ENCODE results near the gene ADGRV1.

The ADGRV1 gene

DNA sequence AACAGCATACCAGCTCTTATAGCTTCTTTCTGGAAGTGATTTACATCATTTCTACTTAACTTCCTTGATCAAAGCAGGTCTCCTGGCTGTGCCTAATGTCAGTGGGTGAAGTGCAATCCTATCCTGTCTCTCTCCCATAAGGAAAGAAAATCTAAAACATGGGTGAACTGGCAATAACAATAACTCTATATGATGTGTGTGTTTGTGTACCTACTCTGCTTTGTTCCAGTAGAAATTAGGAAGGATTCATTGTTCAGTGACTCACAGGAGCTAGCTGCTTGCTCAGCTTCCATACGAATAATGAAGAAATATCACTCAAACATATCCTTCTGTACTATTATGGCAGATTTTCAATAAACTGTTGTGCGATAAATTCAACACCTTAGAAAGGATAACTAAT is 123.7 kb downstream of the ADGRV1 start:
- POLR2A ChIA-PET: no interaction called here
- H3K36me3 ChIP-seq (ENCODE audit: control insufficient read depth in 2 of 2, insufficient read depth in 1 of 2, low read length in 2 of 2): peaks cover 14 to 15% of the 10 kb centered on the region in 2 experiments

DNA sequence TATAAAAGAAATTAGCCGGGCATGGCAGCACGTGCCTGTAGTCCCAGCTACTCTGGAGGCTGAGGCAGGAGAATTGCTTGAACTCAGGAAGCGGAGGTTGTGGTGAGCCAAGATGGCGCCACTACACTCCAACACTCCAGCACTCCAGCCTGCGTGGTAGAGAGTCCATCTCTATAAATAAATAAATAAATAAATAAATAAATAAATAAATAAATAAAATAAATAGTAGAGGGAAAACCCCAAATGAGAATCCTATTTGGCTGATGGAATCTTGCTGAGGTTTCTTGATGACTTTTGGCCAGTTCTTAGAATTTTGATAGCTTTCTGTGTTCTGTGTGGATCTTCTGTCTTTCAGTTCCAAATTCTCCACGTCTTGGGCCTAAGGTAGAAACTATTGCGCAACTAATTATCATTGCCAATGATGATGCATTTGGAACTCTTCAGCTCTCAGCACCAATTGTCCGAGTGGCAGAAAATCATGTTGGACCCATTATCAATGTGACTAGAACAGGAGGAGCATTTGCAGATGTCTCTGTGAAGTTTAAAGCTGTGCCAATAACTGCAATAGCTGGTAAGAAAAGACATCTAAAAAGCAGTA is 126.9 kb downstream of the ADGRV1 start:
- Histone ChIP-seq H3K36me3 (ENCODE audit: control insufficient read depth in 2 of 2, insufficient read depth in 1 of 2, low read length in 2 of 2) (peaks cover 11 to 14% of the 10 kb centered on the region in 2 experiments), H3K9me3 (ENCODE audit: control insufficient read depth, insufficient read depth, low read depth, low read length) (no peaks in the 10 kb centered on the region), H3K4me3 (ENCODE audit: low read depth, low read length) (no peak overlapping the region), H3K27ac (ENCODE audit: extremely low read depth, low read depth, low read length) (no peak overlapping the region), H3K4me1 (ENCODE audit: control insufficient read depth, insufficient read depth, low read length) (no peaks in the 10 kb centered on the region)
- POLR2A ChIA-PET: no interaction called here
- CTCF ChIA-PET: interaction anchor here (1.2 kb wide), 1 partner anchor 24 kb away, joined by 3 read pairs; no protein-coding TSS in a partner anchor
- TF ChIP-seq ZXDB (tag by site-specific recombination; IDR thresholded peaks at IDR 0.05) (peak; percentile 58; the same call in 1 of the 2 replicates), MZF1 (tag by site-specific recombination; IDR thresholded peaks at IDR 0.05; ENCODE audit: borderline replicate concordance) (no peak), ZFP37 (tag by site-specific recombination; IDR thresholded peaks at IDR 0.05) (0 out of 2 replicates have a peak, but pooled peaks have one; percentile 50), ZNF510 (tag by site-specific recombination; IDR thresholded peaks at IDR 0.05; ENCODE audit: insufficient replicate concordance) (peak; percentile 51), GLIS1 (tag by site-specific recombination; IDR thresholded peaks at IDR 0.05) (no peak), ZNF2 (tag by site-specific recombination; IDR thresholded peaks at IDR 0.05) (no peak), ZEB2 (tag by site-specific recombination; IDR thresholded peaks at IDR 0.05) (no peak), ZNF202 (tag by site-specific recombination; IDR thresholded peaks at IDR 0.05; ENCODE audit: borderline replicate concordance) (0 out of 2 replicates have a peak, but pooled peaks have one; percentile 39), TRIM28 (IDR thresholded peaks at IDR 0.05; ENCODE audit: borderline replicate concordance, low read length) (no peak), ZNF529 (tag by site-specific recombination; IDR thresholded peaks at IDR 0.05; ENCODE audit: insufficient replicate concordance) (no peak), ZNF426 (tag by site-specific recombination; IDR thresholded peaks at IDR 0.05) (peak; percentile 83), ZNF394 (tag by site-specific recombination; IDR thresholded peaks at IDR 0.05; ENCODE audit: borderline replicate concordance) (peak; percentile 94), ZNF311 (tag by site-specific recombination; IDR thresholded peaks at IDR 0.05; ENCODE audit: borderline replicate concordance) (no peak), ZFP3 (tag by site-specific recombination; IDR thresholded peaks at IDR 0.05; ENCODE audit: low read depth) (no peak), ZNF404 (tag by site-specific recombination; IDR thresholded peaks at IDR 0.05) (no peak), ZIC2 (tag by site-specific recombination; IDR thresholded peaks at IDR 0.05) (no peak), ZNF610 (tag by site-specific recombination; IDR thresholded peaks at IDR 0.05; ENCODE audit: borderline replicate concordance) (no peak)
- TF ChIP-seq, protein P1, sequence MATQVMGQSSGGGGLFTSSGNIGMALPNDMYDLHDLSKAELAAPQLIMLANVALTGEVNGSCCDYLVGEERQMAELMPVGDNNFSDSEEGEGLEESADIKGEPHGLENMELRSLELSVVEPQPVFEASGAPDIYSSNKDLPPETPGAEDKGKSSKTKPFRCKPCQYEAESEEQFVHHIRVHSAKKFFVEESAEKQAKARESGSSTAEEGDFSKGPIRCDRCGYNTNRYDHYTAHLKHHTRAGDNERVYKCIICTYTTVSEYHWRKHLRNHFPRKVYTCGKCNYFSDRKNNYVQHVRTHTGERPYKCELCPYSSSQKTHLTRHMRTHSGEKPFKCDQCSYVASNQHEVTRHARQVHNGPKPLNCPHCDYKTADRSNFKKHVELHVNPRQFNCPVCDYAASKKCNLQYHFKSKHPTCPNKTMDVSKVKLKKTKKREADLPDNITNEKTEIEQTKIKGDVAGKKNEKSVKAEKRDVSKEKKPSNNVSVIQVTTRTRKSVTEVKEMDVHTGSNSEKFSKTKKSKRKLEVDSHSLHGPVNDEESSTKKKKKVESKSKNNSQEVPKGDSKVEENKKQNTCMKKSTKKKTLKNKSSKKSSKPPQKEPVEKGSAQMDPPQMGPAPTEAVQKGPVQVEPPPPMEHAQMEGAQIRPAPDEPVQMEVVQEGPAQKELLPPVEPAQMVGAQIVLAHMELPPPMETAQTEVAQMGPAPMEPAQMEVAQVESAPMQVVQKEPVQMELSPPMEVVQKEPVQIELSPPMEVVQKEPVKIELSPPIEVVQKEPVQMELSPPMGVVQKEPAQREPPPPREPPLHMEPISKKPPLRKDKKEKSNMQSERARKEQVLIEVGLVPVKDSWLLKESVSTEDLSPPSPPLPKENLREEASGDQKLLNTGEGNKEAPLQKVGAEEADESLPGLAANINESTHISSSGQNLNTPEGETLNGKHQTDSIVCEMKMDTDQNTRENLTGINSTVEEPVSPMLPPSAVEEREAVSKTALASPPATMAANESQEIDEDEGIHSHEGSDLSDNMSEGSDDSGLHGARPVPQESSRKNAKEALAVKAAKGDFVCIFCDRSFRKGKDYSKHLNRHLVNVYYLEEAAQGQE (tag by site-specific recombination; IDR thresholded peaks at IDR 0.05): peak; percentile 67

More for the DNA sequence above, 123.7 kb downstream of the ADGRV1 start:
- no peaks in the 10 kb centered on the region for H3K4me1 ChIP-seq (ENCODE audit: control insufficient read depth, insufficient read depth, low read length)
- CTCF ChIA-PET: no interaction called here
- H3K4me3 ChIP-seq (ENCODE audit: low read depth, low read length): no peak overlapping the region
- H3K9me3 ChIP-seq (ENCODE audit: control insufficient read depth, insufficient read depth, low read depth, low read length): no peaks in the 10 kb centered on the region
- TF ChIP-seq ZNF747 (tag by site-specific recombination; IDR thresholded peaks at IDR 0.05): no peak
- no peak for TF ChIP-seq KLF16 (tag by site-specific recombination; IDR thresholded peaks at IDR 0.05)
- TF ChIP-seq GFI1B (tag by site-specific recombination; IDR thresholded peaks at IDR 0.05): no peak
- TF ChIP-seq SCRT1 (tag by site-specific recombination; IDR thresholded peaks at IDR 0.05; ENCODE audit: borderline replicate concordance): no peak
- no peak for TF ChIP-seq ZNF214 (tag by site-specific recombination; IDR thresholded peaks at IDR 0.05; ENCODE audit: borderline replicate concordance)
- TF ChIP-seq SETDB1 (IDR thresholded peaks at IDR 0.05; ENCODE audit: insufficient read length, low read length): no peak
- no peak for TF ChIP-seq ZNF624 (tag by site-specific recombination; IDR thresholded peaks at IDR 0.05)
- TF ChIP-seq ZNF560 (tag by site-specific recombination; IDR thresholded peaks at IDR 0.05; ENCODE audit: borderline replicate concordance): no peak
- TF ChIP-seq, protein P2, sequence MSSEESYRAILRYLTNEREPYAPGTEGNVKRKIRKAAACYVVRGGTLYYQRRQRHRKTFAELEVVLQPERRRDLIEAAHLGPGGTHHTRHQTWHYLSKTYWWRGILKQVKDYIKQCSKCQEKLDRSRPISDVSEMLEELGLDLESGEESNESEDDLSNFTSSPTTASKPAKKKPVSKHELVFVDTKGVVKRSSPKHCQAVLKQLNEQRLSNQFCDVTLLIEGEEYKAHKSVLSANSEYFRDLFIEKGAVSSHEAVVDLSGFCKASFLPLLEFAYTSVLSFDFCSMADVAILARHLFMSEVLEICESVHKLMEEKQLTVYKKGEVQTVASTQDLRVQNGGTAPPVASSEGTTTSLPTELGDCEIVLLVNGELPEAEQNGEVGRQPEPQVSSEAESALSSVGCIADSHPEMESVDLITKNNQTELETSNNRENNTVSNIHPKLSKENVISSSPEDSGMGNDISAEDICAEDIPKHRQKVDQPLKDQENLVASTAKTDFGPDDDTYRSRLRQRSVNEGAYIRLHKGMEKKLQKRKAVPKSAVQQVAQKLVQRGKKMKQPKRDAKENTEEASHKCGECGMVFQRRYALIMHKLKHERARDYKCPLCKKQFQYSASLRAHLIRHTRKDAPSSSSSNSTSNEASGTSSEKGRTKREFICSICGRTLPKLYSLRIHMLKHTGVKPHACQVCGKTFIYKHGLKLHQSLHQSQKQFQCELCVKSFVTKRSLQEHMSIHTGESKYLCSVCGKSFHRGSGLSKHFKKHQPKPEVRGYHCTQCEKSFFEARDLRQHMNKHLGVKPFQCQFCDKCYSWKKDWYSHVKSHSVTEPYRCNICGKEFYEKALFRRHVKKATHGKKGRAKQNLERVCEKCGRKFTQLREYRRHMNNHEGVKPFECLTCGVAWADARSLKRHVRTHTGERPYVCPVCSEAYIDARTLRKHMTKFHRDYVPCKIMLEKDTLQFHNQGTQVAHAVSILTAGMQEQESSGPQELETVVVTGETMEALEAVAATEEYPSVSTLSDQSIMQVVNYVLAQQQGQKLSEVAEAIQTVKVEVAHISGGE (tag by site-specific recombination; conservative IDR thresholded peaks at IDR 0.05; ENCODE audit: low read depth): no peak
- TF ChIP-seq ZNF596 (tag by site-specific recombination; IDR thresholded peaks at IDR 0.05): no peak
- TF ChIP-seq ZNF670 (tag by site-specific recombination; IDR thresholded peaks at IDR 0.05; ENCODE audit: low read depth): no peak
- no peak for TF ChIP-seq ZNF24 (tag by site-specific recombination; IDR thresholded peaks at IDR 0.05)
- no peak for TF ChIP-seq ZNF548 (tag by site-specific recombination; IDR thresholded peaks at IDR 0.05)
- no peak for TF ChIP-seq ZNF292 (tag by site-specific recombination; IDR thresholded peaks at IDR 0.05; ENCODE audit: borderline replicate concordance, low read depth)
- TF ChIP-seq ZNF302 (tag by site-specific recombination; IDR thresholded peaks at IDR 0.05; ENCODE audit: low read depth): no peak
- no peak for TF ChIP-seq ZNF830 (tag by site-specific recombination; IDR thresholded peaks at IDR 0.05; ENCODE audit: low read depth)
- TF ChIP-seq ZNF140 (tag by site-specific recombination; IDR thresholded peaks at IDR 0.05): no peak
- TF ChIP-seq, protein P3, sequence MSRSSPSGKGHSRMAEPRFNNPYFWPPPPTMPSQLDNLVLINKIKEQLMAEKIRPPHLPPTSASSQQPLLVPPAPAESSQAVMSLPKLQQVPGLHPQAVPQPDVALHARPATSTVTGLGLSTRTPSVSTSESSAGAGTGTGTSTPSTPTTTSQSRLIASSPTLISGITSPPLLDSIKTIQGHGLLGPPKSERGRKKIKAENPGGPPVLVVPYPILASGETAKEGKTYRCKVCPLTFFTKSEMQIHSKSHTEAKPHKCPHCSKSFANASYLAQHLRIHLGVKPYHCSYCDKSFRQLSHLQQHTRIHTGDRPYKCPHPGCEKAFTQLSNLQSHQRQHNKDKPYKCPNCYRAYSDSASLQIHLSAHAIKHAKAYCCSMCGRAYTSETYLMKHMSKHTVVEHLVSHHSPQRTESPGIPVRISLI (tag by site-specific recombination; IDR thresholded peaks at IDR 0.05): no peak
- no peak for TF ChIP-seq ZNF324 (tag by site-specific recombination; IDR thresholded peaks at IDR 0.05)
- H3K27ac ChIP-seq (ENCODE audit: extremely low read depth, low read depth, low read length): no peak overlapping the region
